Mammary epithelial cell (primary cell): ENCODE results near the gene PRCP.

Experiments used
- CTCF ChIP-seq, 2 donors: IDR thresholded peaks in 1 of 2; conservative IDR thresholded peaks in 1 of 2; 2 replicates each; pipeline ENCODE4 v1.5.1; 2011 to 2012; ENCODE audit warnings: inconsistent platforms in 2 of 2, low read length in 2 of 2, mild to moderate bottlenecking in 2 of 2, control low read depth in 1 of 2, low read depth in 1 of 2; ENCODE audit not compliant: insufficient read depth in 1 of 2; ENCODE audit errors: extremely low read depth in 1 of 2
- EZH2 ChIP-seq: IDR thresholded peaks from 2 replicates; pipeline ENCODE4 v1.6.1; 2012; ENCODE audit warnings: low read length, inconsistent platforms, borderline replicate concordance

GRCh38 chr11:82896183-82896582 is 4.0 kb downstream of the PRCP start:
- no peak for TF ChIP-seq CTCF (conservative IDR thresholded peaks at IDR 0.05 in 1 of 2, IDR thresholded peaks at IDR 0.05 in 1 of 2; ENCODE audit: extremely low read depth in 1 of 2, insufficient read depth in 1 of 2, low read depth in 1 of 2, low read length in 2 of 2)
- TF ChIP-seq EZH2: no peak
